Activated T-helper 9 cell treated with anti-CD3 and anti-CD28 coated beads, Interleukin-2, amount 50 U/mL, for 16 hours (primary cell): ENCODE data around the gene STAT5B.

ENCODE experiments used
- DNase-seq: peaks from one replicate; pipeline ENCODE4 v3.0.0-alpha.2; 2020; ENCODE audit warnings: low read depth

STAT5B gene

DNA sequence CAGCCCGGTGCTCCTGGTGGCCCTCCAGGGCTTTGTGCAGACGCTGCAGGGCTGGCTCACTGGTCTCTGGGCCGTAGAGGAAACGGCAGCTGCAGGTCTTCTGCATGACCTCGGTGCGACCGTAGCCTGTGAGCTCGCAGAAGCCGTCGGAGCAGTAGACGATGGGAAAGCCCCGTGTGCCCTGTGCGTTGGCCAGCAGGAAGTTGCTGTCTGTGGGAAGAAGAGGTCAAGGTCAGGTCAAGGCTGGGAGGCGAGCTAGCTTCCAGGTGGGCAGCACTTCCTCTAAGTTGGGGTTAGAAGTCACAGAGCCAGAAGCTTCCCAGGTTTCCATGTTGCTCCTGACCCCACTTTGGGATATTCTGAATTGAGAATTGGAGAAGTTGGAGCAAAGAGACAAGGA lies 97.4 kb downstream of the STAT5B start:
- DNase-seq: no peak

DNA sequence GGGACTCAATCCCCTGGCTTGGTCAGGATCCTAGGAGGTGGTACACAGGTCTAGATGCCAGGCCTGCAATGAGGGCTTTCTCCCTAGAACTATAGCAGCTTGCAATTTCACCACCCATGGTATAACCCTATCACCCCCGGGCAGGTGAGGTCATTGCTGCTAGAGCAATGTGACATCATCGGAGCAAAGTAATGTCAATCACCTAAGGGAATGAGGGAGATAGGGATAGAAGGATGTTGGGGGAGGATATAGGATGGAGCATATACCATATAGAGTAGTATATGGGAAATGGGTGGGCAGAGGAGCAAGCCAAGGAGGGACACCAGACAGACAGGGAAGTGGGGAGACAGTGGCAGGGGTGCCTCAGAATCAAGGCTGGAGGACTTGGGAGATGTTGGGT lies 98.5 kb downstream of the STAT5B start:
- DNase-seq: no peak

DNA sequence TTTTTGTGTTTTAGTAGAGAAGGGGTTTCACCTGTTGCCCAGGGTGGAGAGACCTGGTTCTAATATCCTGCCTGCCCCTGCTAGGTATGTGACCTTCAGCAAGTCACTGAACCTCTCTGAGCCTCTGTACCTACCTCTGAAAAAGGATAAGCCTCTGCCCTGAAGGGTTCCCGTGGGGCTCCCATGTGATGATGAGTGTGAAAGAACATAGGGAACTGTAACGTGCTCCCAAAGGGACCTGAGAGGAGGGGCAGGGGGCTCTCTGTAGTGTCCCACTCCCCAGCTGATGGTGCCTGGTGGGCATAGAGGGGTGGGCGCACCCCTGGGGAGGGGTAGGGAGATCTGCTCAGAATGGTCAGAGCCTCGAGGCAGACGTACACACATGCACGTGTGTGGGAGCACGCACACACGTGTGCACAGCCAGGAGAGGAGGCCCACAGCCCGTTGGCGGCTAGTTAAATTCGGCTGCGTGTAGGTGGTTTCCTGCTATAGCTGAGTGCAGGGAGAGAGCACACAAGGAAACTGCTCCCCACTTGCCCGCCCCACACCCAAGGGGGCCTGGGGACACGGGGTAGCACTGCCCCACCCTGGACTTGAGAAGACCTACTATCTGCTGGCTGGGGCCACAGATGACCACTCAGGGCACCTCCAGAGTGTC lies 101.9 kb downstream of the STAT5B start:
- DNase-seq: no peak

DNA sequence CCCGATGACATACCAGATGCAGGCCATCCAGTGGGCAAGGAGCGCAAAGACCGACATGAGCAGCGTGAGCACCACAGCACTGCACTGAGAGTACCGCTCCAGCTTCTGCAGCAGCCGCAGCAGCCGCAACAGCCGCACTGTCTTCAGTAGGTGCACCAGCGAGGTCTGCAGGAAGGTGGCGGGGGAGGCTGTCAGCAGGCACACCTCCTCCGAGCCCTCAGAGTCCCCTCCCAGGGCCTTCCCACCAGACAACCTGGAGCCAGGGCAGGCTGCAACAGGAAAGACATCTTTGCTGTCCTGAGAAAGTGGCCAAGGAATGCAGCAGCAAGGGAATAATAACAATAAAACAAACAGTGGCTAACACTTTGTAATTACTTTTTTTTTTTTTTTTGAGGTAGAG lies 104.4 kb downstream of the STAT5B start:
- DNase-seq: no peak

DNA sequence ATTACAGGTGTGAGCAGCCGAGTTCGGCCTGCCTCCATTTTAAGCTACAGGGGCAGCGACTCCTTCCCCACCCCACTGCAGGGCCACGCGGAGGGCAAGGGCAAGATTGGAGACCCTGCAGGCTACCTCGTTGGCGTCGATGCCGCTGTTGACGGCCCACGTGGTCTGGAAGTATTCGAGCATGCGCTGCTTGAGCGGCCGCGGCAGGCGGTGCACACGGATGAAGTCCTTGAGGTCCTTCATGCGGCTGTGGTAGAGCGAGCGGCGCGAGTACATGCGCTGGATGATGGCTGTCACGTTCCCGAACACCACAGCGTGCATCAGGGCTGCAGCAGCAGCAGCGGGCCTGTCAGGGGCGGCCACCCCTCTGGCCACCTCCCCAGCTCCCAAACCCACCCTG lies 106.8 kb downstream of the STAT5B start:
- no peak for DNase-seq

DNA sequence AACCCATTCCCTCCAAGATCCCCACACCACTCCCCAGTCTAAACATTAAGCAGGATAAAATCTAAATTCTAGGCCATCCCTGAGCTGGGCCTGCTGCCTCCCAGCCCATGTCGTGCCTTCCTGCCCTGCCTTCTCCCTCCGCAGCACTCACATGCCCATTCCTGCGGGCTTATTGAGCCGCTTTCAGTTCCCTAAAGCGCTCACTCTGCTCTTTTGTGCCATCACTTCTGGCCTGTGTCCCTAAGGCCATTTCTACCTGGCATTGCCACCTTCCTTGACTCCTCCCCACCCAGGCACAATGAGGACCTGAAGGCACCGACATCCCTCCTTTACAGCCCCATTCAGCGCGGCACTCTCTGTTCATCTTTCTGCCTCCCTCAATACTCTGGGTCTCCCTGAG lies 108.4 kb downstream of the STAT5B start:
- DNase-seq: no peak

DNA sequence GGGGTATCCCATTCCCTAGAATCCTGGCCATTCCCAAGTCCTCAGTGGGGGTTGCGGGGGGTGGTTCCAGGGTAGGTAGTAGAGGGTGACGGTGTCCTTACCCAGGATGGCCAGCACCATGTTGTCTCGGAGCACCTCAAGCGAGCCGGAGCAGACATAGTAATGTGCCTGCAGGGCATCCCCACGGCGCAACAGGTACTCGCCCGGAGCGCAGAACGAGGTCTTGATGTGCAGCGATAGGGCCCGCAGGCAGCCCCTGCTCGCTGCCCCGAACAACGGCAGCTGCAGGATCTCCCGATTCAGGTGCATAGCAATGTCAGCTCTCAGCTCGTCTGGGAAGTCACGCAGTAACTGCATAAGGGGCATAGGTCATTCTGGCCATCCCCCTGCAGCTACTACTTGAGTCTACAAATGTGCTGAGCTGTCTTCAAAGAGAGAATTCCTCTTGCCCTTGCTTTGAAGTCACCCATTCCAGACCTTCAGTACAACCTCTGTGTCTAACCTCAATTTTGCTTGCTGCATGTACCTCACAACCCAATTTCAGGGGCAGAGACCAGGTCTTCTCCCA lies 109.9 kb downstream of the STAT5B start:
- DNase-seq: no peak

DNA sequence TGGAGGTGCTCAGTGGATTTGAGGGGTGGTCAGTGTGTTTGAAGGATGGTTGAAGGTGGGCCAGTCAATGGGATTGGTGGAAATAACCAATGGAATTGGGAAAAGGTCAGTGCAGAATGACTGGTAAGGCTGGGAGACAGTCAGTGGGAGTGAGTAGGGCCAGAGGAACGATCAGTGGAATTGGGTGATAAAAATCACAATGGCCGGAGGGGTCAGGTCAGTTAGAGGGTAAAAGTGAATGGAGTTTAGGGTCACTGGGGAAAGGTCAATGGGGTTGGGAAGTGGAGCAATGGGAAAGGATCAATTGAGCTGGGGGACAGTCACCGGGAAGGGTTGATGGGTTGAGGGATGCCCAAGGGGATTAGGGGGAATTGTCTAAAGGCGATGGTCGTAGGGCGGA lies 110.4 kb downstream of the STAT5B start:
- DNase-seq: no peak

DNA sequence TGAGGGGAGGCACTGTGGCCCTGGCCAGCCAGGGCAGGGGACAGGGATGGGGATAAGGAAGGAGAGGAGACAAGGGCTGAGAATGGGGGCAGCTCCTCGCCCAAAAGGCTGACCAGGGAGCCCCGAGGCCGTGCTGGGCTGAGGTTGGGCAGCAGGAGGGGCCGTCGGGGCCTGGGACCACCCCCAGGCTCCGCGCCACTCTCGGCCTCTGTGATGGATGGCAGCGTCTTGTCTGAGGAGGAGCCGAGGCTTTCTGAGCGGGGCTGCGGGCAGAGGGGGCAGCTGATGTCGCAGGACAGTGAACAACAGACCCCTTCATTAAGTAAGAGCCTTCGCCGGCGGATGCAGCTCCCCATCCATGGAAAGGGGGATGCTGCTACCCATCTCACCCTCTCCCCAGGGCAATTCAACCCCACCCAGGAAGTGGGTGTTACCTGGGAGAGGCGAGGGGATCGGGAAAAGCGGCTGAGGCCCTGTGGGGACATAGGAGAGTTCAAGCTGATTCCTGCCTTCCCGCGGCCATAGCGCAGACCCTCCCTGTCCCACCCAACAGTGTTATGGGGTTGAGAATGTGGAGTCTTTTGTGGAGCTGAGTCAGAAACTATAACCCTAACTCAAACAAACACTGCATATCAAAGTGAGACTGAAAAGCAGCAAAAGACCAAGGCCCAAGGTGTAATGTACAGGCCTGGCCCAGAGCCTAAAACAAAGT lies 112.3 kb downstream of the STAT5B start:
- DNase-seq: no peak

DNA sequence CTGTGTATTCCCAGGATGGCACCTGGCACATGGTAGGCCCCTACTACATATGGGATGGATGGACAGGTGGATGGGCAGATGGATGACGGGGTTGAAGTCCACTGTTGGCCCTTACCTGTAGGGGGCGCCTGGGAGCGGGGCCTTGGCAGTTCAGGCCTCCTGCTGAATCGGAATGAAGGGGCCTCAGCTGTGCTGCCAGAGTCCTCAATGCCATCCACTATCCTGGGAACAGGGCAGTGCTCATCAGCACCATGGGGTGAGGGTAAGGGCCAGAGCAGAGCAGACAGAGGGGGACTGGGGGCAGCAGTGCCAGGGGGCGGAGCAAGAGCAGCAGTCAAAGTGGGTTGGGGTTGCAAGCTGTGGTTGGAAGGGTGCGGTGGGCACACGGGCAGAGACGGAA lies 113.1 kb downstream of the STAT5B start:
- no peak for DNase-seq

DNA sequence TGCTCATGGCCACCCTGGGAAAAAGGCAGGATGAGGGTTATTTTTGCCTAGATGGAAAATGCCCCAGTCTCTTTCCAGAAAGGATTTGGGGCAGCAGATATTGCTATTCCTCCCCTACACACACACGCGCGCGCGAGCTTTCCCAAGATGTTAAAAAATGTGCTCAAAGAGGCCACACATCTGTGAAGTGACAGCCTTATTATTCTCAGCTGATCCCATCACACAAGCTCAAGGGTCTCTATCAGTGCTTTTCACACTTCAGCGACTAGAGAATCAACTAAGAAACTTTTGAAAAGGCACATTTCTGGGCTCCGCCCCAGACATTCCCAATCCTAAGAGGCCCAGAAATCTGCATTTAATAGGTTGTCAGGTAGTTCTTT lies 115.7 kb downstream of the STAT5B start:
- no peak for DNase-seq

DNA sequence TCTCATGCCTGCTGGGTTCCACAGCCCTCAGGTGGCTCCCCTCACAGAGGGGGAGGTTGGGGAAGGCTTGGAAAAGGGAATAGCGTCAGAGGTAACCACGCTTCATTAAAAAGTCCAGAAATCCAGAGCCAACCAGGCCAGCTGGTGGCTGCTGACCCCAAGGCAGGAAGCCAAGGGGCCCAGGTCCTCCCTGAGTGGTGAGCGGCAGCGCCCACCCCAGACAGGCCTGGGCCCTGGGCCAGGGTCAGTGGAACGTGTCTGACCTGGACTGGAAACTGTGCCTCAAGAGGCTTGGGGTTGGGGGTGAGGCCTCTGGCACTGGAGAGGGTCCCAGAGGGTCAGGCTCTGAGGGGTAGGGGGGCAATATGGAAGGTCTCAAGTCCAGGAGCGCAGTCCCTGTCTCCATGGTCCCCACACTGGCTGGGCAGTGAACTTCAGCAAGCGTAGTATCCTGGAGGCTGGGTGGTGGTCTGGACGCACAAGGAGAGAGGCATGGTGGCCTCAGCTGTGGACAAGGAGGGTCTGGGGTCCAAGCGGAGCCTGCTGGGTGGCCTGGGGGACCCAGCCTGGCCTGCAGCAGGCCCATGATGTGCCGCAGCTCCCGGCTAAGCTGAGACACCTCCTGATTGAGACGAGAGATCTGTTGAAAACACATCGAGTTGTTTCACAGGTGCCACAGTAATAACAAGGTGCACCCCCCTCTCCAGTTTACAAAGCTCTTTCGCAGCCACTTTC lies 116.2 kb downstream of the STAT5B start:
- no peak for DNase-seq

DNA sequence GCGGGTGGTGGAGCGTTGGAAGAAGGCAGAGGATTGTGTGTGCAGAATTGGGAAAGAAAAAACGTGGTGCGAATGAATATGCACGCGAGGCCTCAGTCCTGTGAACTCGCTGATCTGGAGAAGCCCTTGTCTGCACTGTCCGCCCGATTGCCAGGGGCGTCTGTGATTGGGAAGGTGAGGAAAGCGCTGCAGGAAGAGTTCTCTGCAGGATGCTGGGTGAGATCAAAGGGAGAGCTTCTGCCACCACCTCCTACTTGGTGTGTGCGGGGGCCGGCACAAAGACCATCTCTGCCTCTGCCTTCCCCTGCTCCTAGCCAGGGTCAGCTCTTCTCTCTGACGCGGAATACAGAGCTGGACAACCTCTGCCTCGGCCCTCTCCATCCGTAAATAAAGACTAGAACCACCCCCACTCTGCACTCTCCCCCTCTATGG lies 120.6 kb downstream of the STAT5B start:
- DNase-seq: no peak

DNA sequence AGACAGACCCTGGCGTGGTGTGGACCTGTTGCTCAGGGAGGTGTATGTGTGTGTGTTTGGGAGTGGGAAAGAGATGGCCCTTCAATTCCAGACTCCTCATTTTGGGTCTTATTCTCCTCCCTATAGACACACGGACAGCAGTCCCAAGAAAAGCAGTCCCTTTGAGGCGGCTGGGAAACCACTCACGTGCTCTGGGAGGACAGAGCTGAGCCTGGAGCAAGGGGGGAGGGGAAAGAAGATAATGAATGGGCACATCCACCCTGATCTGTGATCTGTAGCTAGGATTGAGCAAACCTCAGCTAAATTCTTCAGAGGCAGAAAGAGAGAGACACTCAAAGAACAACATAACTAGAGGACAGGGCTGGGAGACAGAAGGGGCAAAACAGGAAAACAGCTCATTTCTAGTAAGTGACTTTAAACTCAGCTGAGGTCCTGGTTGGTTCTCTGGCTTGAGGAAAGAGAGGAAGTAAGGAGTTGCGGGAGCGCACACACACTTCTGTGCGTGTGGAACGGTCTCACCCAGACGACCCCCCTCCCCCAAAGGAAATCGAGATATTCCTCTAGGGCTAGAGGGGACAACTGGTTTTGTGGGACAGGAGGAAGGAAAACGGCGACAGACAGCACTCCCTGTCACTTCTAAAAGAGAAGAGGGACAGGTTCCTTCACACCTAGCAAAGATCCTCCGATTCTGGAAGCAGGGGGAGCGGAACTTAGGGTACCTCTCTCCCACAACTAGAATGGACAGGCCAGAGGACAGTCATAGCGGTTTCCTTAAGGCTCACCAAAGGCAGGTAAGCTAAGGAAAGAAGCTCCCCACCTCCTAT lies 122.1 kb downstream of the STAT5B start:
- no peak for DNase-seq
